Raji (cell line): Measurements from ENCODE around the gene ADAMTS13.
A peak's percentile ranks its signal among the peaks of the same experiment; 100 is the strongest.

ENCODE experiments used
- POLR2A ChIP-seq: IDR thresholded peaks from 2 replicates; pipeline ENCODE4 v1.6.1; 2011; ENCODE audit warnings: low read depth, low read length, control low read depth; ENCODE audit not compliant: insufficient read depth

ADAMTS13 gene

DNA sequence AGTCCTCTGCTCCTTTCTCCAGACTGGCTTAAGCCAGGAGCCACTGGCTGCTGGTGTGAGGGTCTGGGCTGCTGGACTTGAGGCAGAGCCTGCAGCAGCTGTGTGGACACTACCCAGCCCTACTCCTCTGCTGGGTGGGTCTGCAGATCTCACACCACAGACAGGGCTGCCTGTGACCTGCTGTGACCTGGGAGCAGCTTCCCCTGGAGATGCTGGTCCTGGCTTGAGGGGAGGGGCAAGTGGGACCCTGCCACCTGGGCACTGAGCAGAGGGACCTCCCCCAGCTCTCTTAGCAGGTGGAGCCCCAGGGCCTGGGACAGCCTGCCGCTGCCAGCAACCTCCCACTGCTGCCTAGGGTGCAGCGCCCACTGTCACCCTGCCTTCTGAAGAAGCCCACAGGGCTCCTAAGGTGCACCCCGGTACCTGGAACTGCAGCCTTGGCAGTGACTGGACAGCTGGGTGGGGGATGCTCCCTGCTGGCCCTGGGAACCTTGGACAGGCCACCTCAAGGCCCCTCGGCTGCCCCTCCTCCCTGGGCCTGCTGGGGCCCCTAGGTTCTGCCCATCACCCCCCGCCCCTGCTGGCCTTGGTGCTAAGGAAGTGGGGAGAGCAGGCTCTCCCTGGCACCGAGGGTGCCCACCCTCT is 46.7 kb downstream of the ADAMTS13 start:
- peak; percentile 18; the same call in 1 of the 2 replicates for TF ChIP-seq POLR2A

GRCh38 chr9:133470427-133470924 is 48.3 kb downstream of the ADAMTS13 start:
- peak; percentile 36; the same call in 1 of the 2 replicates for TF ChIP-seq POLR2A

DNA sequence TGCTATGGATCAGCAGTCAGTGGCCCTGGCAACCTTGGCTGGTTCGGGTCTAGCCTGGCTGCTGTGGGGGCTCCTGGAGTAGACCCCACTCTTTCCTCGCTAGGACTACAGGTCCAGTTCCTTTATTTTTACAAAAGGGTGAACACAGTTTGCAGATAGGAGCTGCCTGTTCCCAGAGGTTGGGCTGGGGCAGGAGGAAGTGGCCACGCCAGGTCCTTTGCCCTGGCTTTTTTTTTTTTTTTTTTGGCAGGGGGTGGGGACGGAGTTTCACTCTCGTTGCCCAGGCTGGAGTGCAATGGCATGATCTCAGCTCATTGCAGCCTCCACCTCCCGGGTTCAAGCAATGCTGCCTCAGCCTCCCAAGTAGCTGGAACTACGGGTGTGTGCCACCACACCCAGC is 48.8 kb downstream of the ADAMTS13 start:
- TF ChIP-seq POLR2A: no peak

GRCh38 chr9:133471551-133472276 is 49.5 kb downstream of the ADAMTS13 start:
- TF ChIP-seq POLR2A: no peak

- no peak for TF ChIP-seq POLR2A
These were observed 50.1 kb downstream of the ADAMTS13 start for GRCh38 chr9:133472277-133472645.

DNA sequence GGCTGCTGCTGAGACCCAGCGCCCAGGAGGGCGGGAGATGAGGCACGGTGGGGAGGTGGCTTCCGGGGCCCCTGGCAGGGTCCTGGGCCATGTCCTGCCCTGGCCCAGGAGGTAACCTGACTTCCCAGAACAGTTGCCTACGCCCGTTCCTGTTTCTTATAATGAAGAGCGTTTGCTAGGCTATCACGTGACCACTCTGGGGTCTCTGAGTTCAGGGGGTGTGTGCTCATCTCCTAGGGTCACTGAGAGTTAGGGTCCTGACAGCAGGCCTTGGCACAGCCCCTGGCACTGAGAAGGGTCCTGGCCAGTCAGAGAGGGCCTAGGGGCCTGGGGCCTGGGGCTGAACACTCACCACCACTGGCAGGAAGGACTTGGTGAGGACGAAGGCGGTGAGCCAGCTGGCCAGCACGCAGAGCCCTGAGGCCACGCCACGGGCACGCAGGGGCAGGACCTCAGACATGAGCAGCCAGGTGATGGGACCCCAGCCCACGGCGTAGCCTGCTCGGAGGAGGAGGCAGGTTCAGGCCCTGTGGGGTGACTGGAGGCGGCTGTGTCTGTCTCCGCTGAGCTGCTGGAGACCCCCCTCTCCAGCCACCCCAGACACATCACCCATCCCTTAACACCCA is 50.7 kb downstream of the ADAMTS13 start:
- TF ChIP-seq POLR2A: no peak

- TF ChIP-seq POLR2A: no peak
These were observed 51.6 kb downstream of the ADAMTS13 start for GRCh38 chr9:133473743-133474142.

DNA sequence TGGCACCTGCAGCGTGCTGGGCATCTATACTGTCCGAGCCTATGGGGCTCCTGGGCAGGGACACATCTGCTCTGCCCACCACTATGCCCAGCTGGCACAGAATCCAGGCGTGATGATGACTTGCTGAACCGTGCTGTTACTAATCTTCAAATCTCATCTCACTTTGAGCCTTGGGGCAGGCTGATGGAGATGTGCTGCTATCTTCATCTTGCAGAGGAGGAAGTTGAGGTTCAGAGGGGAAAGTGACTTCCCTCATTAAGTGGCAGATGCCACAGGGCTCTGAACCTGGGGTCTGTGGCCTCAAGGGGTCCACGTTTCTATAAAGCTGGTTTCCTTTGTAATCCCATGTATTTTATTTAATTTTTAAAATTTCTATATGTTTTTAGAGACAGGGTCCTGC is 52.0 kb downstream of the ADAMTS13 start:
- TF ChIP-seq POLR2A: no peak

DNA sequence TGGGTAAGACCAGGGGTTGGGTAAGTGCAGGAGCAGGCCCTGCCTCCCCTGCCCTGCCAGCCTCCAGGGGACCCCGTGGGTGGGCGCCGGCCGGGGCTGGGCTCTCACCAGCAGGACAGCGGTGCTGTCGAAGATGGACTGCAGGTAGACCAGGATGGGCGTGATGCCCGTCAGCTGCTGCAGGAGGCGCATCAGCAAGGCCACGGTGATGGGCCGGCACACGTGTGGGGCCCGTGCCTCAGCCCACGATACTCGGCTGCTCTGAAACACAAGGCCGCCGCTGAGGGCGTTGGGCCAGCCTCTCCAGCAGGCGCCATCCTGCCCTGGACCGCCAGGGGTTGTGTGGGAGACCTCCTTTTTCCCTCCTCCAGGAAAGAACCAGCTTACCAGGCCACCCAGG is 52.7 kb downstream of the ADAMTS13 start:
- TF ChIP-seq POLR2A: no peak

GRCh38 chr9:133475292-133476012 is 53.3 kb downstream of the ADAMTS13 start:
- no peak for TF ChIP-seq POLR2A

GRCh38 chr9:133476036-133476931 is 54.1 kb downstream of the ADAMTS13 start:
- no peak for TF ChIP-seq POLR2A

DNA sequence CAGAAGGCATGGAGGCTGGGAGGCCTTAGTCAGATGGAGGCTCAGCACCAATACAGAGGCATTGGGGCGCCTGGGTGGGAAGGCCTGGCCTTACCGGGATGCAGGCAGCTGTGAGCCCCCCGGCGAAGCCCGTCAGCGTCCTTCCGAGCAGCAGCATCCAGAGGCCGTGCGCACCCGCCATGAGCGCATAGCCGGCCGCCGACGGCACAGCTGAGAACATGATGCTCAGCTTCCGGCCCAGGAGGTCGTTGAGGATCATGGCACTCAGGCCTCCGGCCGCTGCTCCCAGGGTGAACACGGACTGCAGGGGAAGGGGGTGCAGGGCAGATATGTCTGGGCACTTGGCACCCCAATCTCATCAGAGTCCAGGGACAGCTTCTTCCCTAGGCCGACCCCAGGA is 54.8 kb downstream of the ADAMTS13 start:
- no peak for TF ChIP-seq POLR2A

- no peak for TF ChIP-seq POLR2A
These were observed 55.3 kb downstream of the ADAMTS13 start for GRCh38 chr9:133477461-133477860.
